Hematopoietic multipotent progenitor cell treated with erythropoietin and hydrocortisone succinate and interleukin-3 and kit ligand, for 15 days (in vitro differentiated cells): Measurements from ENCODE around the gene PXDN.

Experiments
- DNase-seq: peaks from one replicate; pipeline ENCODE4 v3.0.0-alpha.2; 2015; ENCODE audit warnings: low spot score

Gene PXDN

GRCh38 chr2:1594373-1595171 lies 149.7 kb downstream of the PXDN start:
- no peak for DNase-seq

GRCh38 chr2:1594123-1594372 lies 150.3 kb downstream of the PXDN start:
- no peak for DNase-seq

DNA sequence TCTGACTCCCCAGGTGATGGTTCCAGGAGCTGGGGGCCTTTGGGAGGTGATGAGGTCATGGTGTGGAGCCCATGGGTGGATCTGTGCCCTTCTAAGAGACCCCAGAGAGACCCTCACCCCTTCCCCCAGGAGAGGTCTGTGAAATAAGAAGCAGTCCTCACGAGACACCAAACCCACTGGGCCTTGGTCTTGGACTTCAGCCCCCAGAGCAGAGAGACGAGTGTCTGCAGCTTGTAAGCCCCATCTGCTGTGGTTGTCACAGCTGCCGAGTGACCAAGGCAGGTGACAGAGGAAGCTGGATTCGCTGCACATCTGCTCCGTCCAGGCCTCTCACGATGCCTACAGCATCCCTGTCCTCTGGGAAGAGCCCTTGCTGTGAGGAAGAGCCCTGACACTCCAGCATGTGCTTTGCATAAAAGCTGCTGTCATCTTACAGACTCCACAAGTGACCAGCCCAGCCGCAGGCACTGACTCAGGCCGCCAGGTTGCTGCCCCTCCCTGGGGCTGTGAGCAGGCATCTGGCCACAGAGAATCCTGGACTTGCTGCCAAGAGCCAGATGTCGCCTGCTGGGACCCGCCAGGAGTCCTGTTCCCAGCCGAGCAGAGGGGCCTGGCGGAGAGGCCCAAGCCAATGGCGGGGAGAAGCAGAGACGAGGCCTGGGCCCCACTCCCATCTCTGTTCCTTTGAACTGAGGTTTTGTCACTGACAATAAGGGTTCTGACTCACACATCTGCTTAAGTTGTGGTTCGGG lies 150.8 kb downstream of the PXDN start:
- no peak for DNase-seq

DNA sequence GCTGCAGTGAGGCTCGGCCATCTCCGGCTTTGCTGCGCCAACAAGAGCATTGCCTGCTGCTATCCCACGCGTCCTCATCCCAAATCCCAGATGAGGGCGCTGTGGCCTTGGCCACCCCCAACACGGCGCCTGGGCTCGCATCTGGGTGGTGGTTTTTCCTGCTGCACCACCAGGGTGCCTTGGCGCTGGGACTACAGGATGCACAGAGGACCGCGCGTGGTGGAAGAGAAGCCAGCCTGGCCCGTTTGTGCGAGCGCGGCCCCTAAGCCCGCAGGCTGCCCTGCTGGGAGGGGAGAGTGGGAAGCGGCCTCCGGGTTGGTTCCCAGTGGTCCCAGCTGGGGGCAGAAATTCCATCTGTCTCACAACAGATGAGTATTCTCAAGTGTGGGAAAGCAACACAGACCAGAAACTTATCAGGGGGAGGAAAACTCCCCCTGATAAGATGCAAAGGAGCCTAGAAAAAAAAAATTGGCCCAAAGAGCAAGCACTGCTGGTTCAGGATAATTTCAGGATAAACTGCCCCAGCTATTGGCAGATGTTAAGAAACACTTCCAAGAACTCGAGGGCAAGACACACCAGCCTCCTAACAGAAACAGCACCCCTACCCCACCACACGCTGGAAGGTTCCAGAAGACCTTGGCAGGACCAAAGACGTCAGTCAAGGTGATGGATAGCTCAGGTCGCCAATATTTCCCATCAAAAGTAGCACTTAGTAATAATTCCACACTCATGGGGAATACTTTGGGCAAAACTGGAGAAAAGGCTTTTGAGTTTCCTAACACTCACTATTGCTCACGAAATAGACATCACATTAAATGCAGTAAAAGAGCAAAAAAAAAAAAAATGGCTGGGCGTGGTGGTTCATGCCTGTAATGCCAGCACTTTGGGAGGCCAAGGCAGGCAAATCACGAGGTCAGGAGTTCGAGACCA lies 152.1 kb downstream of the PXDN start:
- DNase-seq: no peak

DNA sequence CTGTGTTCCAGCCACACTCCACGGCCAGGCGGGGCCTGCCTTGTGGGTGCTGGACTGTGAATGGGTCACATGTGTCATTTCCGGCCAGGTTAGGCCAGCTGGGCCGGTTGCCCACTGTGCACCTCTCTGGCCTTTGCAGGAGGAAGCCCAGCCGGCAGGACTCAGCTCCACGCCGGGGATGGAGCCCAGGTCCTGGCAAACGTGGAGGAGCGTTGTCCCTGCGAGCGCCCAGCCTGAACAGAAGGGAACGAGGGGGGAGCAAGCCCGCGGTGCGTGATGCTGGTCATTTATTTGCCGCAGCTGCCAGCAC lies 152.9 kb downstream of the PXDN start:
- DNase-seq: no peak

DNA sequence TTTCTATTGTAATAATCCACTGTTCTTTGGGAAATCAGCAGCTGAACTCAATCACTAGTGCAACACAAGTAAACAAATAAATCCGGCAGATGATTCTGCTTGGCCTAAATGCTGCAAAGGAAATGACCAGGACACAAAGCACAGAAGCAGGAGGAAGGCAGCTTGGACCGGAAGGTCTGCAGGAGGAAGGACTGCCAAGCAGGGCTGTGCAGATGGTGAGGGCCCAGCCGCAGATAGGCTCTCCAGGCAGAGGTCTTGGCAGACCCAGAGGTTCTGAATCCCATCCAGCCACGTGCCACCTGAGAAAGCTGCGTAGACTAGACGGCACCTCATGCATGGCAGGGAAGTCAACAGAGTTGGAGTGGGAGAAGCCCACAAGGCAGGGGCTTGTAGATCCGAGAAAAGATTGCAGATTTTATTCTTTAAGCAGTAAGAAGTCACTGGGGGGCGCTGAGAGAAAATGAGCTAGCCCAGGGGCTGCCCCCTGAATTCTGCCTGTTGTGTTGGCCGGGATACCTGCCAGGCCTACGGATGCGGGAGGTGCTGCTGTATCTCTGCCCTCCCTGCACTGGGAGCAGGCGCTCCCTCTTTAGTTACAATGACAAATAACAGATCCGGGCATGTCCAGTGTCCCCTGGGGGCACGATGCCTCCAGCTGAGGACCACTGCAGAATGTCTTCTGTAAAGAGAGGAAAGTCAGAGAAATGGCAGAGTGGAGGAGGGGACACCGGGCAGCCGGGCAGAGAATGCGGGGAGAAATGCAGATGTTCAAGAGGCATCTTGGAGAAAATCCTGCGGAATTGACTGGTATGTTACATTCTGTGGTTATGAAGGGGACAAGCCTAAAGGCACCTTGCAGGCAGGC lies 153.5 kb downstream of the PXDN start:
- no peak for DNase-seq

DNA sequence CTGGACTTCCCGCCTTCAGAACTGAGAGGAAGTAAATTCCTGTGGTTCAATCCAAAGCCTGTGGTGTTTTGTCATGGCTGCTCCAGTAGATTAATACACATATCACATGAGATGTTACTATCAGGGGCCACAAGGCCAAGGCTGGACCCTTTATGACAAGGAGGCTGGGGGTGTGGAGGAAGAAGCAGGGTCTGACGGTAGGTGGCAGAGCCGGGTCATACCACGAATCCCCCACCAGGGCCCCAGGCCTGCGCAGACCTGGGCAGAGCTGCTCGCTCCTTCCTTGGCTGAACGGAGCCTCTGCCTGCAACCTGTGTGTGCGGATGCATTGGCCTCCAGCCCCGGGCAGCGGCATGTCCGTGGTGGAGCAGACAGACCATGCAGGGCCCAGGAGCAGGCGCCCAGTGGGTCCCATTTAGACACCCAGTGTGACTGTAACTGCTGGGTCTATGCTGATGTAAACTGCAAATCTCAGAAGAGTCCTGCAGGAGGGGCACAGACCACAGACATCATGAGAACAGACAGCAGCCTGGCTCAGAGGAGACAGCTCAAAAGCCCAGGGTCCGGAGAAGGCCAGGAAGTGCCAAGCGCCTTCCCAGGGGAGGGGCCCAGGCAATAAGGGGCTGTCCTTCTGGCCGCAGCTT lies 155.2 kb downstream of the PXDN start:
- DNase-seq: no peak

GRCh38 chr2:1588051-1588977 lies 156.0 kb downstream of the PXDN start:
- DNase-seq: no peak

DNA sequence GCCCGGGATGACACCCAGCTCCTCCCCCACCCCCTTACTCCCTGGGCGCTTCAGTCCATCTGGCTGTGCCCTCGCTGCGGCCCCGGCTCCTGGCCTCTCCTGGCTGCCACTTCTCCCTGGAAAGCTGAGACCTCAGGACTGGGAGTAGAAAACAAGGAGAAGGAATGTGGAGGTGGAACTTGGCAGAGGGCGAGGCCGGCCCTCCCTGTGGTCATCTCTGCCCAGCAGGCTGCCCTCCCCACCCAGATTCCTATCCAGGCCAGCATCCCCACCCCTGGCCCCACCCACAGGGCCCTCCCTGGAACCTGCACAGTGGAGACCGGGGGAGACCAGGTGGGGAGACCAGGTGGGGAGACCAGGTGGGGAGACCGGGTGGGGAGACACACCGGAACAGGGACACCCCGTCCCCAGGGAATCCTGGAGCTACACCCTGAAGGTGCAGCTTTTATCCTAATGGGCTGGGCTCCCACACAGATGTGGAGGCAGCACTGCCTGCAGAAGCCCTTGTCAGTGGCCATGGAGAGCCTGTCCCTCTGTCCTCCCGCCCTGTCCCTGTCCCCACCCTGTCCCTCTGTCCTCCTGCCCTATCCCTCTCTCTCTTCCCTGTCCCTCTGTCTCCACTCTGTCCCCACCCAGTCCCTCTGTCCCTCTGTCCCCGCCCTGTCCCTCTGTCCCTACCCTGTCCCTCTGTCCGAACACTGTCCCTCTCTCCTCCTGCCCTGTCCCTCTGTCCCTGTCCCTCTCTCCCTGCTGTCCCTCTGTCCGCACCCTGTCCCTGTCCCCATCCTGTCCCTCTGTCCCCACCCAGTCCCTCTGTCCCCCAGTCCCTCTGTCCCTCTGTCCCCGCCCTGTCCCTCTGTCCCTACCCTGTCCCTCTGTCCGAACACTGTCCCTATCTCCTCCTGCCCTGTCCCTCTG lies 157.1 kb downstream of the PXDN start:
- no peak for DNase-seq

DNA sequence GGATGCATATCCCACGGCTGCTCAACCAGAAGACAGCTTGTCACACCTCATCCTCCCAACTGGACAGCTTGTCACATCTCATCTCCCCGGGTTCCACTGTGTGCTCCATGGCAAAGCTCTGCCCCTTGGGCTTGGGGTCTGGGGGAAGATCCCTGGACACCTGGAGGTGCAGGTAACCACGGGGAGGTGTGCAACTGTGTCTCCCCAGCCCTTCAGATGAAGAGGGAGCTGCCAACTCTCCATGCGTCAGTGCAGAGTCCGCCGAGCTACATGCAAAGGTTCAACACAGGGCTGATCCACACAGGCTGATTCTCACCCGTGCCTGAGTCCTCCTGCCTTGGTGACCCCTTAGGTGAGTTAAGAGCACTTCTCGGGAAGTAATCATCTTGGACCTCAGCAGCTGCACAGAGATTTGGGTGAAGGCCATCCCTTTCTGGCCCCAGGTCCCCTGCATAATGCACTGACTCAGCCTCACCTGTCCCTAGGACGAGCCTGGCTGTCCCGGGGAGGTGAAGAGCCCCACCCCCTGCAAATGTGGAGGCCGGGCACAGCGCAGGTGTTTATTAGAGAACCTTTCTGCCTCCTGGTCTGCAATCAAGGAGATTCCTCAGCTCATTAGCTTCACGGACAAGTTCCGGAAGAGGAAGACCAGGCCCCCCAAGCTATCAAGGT lies 157.9 kb downstream of the PXDN start:
- no peak for DNase-seq

DNA sequence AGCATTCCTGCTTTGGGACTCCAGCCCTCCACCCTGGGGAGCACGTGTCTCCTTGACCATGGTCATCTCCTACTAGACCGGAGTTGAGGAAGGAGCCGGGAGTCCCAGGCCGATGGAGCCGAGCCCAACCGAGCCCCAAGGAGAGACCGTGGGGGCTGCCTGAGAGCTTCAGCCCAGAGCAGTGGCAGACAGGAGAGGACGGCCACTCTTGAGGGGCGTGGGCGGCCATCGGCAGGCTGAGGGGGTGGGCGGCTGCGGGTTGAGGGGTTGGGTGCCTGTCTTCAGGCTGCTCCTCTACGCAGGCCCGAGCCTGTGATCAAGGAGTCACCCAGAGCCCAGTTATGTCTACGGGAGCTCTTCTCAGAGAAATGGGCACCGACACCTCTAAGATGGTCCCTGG lies 158.7 kb downstream of the PXDN start:
- DNase-seq: no peak

DNA sequence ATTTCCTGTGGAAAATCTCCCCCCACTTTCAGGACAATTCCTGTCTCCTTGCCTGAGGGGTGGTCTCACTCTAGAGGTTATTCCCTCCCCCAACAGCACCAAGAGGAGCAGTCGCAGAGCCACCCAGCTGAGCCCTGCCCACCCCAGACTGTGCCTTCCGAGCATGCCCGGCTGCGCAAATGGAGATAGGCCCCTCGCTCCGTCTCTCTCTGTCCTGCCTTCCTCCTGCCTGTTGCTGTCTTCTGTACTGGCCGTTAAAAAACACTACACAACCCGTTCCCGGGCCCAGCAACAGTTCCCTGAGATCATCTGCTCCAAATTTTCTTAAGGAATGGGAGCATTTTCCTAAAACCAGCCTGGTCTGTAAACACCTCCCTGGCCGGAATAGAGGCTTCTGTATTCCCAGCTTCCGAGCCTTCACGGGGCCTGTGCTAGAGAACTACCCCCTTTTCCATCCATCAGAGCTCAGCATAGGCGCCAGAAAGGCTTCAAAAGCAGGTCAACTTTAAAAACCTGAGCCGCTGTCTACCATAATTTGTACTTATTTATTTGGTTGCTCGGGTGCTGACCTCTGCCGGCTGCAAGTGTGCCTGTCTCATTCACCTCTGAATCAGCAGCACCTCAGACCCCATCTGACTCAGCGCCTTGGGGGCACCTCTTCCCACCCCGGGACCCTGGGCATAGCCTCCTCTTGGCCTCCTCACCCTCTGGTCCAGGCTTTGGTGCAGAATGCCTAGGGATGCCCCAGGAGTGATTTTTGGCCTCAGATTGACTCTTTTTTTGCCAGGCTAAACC lies 159.4 kb downstream of the PXDN start:
- no peak for DNase-seq

GRCh38 chr2:1584051-1584531 lies 160.2 kb downstream of the PXDN start:
- DNase-seq: no peak

GRCh38 chr2:1582891-1583341 lies 161.4 kb downstream of the PXDN start:
- no peak for DNase-seq

GRCh38 chr2:1581965-1582625 lies 162.2 kb downstream of the PXDN start:
- no peak for DNase-seq
